Gastroesophageal sphincter (tissue), 3 donors: Measurements from ENCODE around the gene RDH16.

ENCODE experiments used
- CTCF ChIP-seq, 4 experiments: fragments of 200-600 bp in 2 of 4; fragments of 450-650 bp in 2 of 4; sonication (generic) in 1 of 4; IDR thresholded peaks; one replicate each; pipeline ENCODE4 v1.5.1; 2017 to 2019; ENCODE audit warnings: antibody characterized with exemption in 4 of 4, mild to moderate bottlenecking in 2 of 4, moderate library complexity in 2 of 4
- EP300 ChIP-seq: sonication (generic); formaldehyde crosslinking; IDR thresholded peaks from one replicate; pipeline ENCODE4 v1.6.1; 2017; ENCODE audit warnings: antibody characterized with exemption, mild to moderate bottlenecking
- POLR2A ChIP-seq, 2 donors: fragments of 450-650 bp; IDR thresholded peaks; one replicate each; pipeline ENCODE4 v1.6.1; 2017; ENCODE audit warnings: antibody characterized with exemption in 2 of 2, mild to moderate bottlenecking in 2 of 2, moderate library complexity in 1 of 2
- POLR2AphosphoS5 ChIP-seq: sonication (generic); formaldehyde crosslinking; IDR thresholded peaks from one replicate; pipeline ENCODE4 v1.6.1; 2017; ENCODE audit warnings: antibody characterized with exemption

DNA sequence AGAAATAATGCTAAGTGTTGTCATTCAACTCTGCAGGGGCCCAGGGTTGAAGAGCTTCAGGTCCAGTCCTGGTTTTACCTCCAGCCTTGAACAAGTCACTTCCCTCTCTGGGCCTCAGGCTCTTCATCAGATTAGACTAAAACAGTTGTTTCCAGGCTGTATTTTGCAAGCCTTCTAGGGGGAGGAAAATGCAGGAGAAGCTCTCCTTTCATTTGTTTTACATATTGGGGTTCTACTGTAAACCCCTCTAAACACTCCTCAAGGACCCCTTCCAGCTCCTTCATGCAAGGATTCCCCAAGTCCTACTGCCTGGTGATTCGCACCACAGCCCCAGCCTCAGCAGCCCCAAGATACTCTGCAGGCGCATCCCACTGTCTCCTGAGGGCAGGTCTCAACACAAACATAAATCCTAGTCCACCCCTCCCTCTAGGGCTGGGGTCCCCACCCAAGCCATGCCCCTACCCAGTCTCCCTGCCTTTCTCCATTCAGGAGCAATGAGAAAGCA, 25.9 kb downstream of the RDH16 start:
- TF ChIP-seq CTCF (IDR thresholded peaks at IDR 0.05): no peak
- TF ChIP-seq POLR2AphosphoS5: no peak
- TF ChIP-seq POLR2A (IDR thresholded peaks at IDR 0.05): no peak
- TF ChIP-seq EP300: no peak
